Measurements from ENCODE around the gene FOXB1.

DNA sequence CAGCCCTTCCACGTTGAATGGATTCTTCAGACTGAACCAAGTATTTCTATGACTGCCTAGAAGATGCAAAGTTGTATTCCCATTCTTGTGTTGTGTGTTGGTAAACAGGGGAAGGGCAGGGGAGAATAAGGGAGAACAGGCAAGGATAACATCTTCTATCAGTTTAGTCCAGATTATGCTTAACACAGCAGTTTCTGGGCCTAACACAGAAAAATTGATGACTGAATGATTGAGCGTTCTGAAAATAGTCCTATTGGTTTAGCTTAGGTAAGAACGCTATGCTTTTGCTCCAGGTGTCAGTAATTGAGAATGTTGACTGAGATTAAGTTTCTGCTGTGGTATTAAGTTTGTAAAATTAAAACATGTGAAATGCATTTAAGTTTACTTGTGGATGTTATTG lies 8.6 kb downstream of the FOXB1 start:
- TF ChIP-seq, protein P1, sequence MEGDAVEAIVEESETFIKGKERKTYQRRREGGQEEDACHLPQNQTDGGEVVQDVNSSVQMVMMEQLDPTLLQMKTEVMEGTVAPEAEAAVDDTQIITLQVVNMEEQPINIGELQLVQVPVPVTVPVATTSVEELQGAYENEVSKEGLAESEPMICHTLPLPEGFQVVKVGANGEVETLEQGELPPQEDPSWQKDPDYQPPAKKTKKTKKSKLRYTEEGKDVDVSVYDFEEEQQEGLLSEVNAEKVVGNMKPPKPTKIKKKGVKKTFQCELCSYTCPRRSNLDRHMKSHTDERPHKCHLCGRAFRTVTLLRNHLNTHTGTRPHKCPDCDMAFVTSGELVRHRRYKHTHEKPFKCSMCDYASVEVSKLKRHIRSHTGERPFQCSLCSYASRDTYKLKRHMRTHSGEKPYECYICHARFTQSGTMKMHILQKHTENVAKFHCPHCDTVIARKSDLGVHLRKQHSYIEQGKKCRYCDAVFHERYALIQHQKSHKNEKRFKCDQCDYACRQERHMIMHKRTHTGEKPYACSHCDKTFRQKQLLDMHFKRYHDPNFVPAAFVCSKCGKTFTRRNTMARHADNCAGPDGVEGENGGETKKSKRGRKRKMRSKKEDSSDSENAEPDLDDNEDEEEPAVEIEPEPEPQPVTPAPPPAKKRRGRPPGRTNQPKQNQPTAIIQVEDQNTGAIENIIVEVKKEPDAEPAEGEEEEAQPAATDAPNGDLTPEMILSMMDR (optimal IDR thresholded peaks at IDR 0.05 in 1 of 3, IDR thresholded peaks at IDR 0.05 in 1 of 3, conservative IDR thresholded peaks at IDR 0.05 in 1 of 3; ENCODE audit: extremely low read depth in 1 of 3, insufficient read depth in 2 of 3, low read length in 3 of 3): no peak
- TF ChIP-seq EZH2 (IDR thresholded peaks at IDR 0.05; ENCODE audit: low read length): no peak

Measured in keratinocyte (primary cell).